GM23248 (cell line): ENCODE data around the gene MRPL37.

Experiments
- EZH2 ChIP-seq: fragments of 200-600 bp; sonication (generic); IDR thresholded peaks from 2 replicates; pipeline ENCODE4 v1.6.1; 2018; ENCODE audit warnings: antibody characterized with exemption, mild to moderate bottlenecking; ENCODE audit not compliant: insufficient read depth, poor library complexity, severe bottlenecking
- EZH2phosphoT487 ChIP-seq: fragments of 200-600 bp; sonication (generic); IDR thresholded peaks from 2 replicates; pipeline ENCODE4 v1.6.1; 2018; ENCODE audit warnings: antibody characterized with exemption, moderate library complexity, mild to moderate bottlenecking, low read depth; ENCODE audit not compliant: insufficient read depth

- TF ChIP-seq EZH2, result no peak
- no peak for TF ChIP-seq EZH2phosphoT487
These were observed 26.3 kb upstream of the MRPL37 start for GRCh38 chr1:54173681-54174080.
